Lower leg skin (tissue), 3 donors: ENCODE data around the gene ZNF669.

ENCODE experiments used
- CTCF ChIP-seq, 3 donors: fragments of 450-650 bp; IDR thresholded peaks; one replicate each; pipeline ENCODE4 v1.5.1; 2016; ENCODE audit warnings: antibody characterized with exemption in 3 of 3, mild to moderate bottlenecking in 3 of 3, moderate library complexity in 2 of 3
- POLR2A ChIP-seq, 2 donors: fragments of 450-650 bp; IDR thresholded peaks; one replicate each; pipeline ENCODE4 v1.6.1; 2016 to 2017; ENCODE audit warnings: antibody characterized with exemption in 2 of 2, mild to moderate bottlenecking in 1 of 2, moderate library complexity in 1 of 2

GRCh38 chr1:247115545-247115944 is 11.4 kb upstream of the ZNF669 start:
- TF ChIP-seq CTCF (IDR thresholded peaks at IDR 0.05) (no peak), POLR2A (IDR thresholded peaks at IDR 0.05) (no peak)
